Measurements from ENCODE around the gene NDUFAF2. TPM values are rescaled to one million over a fixed set of nuclear protein-coding genes. Genes with fewer than 3 reads are reported as not detected.

The NDUFAF2 gene
- total RNA-seq, 4 donors from 2014 or later = 24.0 to 40.1 (median 25.8) TPM

DNA sequence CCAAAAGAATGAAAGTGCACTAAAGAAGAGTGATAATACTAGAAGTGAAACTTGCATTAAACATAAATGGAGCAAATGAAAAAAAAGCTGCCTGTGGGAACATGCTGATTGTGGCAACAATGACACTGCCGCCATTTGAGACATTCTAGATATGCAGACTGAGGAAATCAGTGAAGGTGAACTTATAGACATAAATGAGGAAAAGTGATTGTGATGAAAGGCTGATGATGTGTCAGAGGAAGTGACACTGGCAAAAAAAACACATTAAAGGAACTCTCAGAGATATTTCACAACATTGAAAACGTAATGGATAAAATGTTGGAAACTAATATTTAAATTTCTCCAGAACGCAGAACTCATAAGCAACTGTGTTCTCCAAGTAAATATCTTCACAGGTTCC lies 1.4 kb upstream of the NDUFAF2 start:
- TF ChIP-seq, protein P1, sequence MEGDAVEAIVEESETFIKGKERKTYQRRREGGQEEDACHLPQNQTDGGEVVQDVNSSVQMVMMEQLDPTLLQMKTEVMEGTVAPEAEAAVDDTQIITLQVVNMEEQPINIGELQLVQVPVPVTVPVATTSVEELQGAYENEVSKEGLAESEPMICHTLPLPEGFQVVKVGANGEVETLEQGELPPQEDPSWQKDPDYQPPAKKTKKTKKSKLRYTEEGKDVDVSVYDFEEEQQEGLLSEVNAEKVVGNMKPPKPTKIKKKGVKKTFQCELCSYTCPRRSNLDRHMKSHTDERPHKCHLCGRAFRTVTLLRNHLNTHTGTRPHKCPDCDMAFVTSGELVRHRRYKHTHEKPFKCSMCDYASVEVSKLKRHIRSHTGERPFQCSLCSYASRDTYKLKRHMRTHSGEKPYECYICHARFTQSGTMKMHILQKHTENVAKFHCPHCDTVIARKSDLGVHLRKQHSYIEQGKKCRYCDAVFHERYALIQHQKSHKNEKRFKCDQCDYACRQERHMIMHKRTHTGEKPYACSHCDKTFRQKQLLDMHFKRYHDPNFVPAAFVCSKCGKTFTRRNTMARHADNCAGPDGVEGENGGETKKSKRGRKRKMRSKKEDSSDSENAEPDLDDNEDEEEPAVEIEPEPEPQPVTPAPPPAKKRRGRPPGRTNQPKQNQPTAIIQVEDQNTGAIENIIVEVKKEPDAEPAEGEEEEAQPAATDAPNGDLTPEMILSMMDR (IDR thresholded peaks at IDR 0.05; ENCODE audit: low read depth) = no peak

DNA sequence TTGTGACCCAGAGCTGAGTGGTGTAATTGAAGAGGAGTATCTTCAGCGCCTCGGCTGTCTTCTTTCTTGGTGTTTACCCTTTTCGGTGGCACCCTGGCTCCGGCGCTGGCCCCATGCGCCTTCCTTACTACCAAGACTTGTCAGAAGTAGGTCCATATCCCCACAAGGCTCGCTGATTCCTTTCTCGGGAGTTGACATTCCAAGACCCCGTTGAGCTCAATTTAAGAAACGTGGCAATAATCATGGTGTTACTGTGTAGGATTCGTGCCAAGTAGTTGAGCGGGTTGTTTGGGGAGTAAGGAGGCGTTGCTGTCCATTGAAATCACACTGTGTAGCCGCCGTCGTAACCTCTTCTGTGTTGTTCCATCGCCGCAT lies 795 bp downstream of the NDUFAF2 start:
- TF ChIP-seq, protein P1 (IDR thresholded peaks at IDR 0.05; ENCODE audit: low read depth) = no peak

DNA sequence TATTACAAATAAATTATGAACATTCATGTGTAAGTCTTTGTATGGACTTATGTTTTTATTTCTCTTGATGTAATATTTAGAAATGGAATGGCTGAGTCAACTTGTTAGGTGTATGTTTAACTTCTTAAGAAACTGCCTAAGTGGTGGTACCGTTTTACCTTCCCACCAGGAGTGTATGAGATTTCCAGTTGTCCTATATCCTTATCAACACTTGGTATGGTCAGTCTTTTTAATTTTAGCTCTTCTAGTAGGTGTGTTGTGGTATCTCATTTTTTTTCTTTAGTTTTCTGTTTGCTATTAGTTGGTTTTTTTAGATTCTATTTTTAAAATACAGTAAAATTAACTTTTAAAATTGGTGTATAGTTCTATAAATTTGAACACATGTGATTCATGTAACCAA lies 3.7 kb downstream of the NDUFAF2 start:
- TF ChIP-seq, protein P1 (IDR thresholded peaks at IDR 0.05; ENCODE audit: low read depth) = no peak

DNA sequence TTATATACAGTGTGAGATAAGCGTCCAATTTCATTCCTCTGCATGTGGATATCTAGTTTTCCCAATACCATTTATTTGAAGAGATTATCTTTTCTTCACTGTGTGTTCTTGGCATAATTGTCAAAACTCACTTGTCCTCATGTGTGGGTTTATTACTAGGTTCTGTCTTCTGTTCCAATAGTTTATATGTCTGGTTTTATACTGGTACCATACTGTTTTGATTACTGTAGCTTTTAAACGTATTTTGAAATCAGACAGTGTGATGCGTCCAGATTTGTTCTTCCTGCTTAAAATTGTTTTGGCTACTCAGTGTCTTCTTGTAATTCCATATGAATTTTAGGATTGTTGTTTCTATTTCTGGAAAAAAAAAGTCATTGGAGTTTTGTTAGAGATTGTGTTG lies 10.2 kb downstream of the NDUFAF2 start:
- TF ChIP-seq, protein P1 (IDR thresholded peaks at IDR 0.05; ENCODE audit: low read depth) = no peak

DNA sequence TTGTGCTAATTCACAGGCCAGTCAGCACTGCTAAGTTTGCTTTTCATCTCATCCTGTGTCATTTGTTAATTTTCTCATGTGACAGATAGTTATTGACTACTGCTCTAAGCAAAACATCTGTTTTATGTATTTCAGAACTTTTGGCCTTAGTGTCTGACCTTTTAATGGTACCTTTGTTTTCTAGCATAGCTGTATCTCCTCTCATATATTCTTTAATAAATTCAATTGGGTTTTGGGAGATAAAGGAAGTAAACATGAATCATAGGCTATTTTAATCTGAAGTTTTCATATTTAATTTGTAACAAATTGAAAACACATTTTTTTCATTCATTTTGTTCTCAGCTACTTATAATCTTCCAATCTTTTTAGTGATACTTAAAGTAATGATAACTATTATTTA lies 13.1 kb downstream of the NDUFAF2 start:
- TF ChIP-seq, protein P1 (IDR thresholded peaks at IDR 0.05; ENCODE audit: low read depth) = no peak

DNA sequence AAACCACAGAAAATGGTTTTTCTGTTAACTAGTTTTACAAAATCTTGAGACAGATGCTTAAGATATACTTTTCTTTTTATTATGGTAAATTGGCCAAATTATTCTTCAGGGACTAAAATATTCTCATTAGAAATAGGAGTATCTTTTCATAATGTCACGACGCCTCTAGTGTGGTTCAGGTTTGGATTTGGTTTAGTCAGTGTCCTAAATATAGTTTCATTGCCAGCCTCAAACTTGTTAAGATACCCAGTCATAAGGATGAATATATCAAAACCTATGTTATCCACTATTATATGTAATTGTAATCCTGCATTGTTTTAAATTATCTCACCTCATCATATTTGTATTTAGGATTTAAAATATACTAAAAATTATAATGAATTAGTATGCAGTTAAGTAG lies 13.7 kb downstream of the NDUFAF2 start:
- TF ChIP-seq, protein P1 (IDR thresholded peaks at IDR 0.05; ENCODE audit: low read depth) = no peak

DNA sequence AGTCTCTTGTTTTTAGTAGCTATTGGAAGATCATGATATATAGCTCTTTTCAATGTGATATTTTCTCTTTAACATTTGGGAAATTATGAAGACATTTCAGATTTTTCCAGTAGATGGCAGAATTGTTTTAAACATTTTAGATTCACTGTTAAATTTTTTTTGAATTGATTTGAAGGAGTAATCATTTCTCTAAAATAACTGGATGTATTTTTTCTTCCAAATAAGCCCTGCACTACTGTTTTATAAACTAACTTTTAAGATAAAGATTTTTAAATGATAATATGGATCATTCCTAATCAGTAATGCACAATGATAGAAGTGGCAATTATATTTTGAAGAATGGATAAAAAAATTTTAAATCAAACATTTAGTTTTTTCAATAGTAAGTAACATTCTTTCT lies 14.2 kb downstream of the NDUFAF2 start:
- TF ChIP-seq, protein P1 (IDR thresholded peaks at IDR 0.05; ENCODE audit: low read depth) = no peak
